SU-DHL-6 (cell line): ENCODE measurements around the gene LRP6.

Experiments
- H2AFZ ChIP-seq: fragments of 200-600 bp; sonication (generic); 2 replicates; pipeline ENCODE4 v1.6.1; 2014; ENCODE audit warnings: low read depth, mild to moderate bottlenecking, moderate library complexity, mixed read lengths, antibody characterized with exemption, low read length; ENCODE audit not compliant: severe bottlenecking
- H3F3A ChIP-seq: fragments of 200-600 bp; shearing (Covaris generic); 2 replicates; pipeline ENCODE4 v1.6.0; 2016; ENCODE audit warnings: antibody characterized with exemption, mild to moderate bottlenecking; ENCODE audit not compliant: insufficient read depth
- H3K27ac ChIP-seq: fragments of 200-600 bp; sonication (generic); 2 replicates; pipeline ENCODE4 v1.5.1; 2016; ENCODE audit warnings: low read depth, mild to moderate bottlenecking, low read length, moderate library complexity, mixed read lengths
- H3K27me3 ChIP-seq: fragments of 200-600 bp; sonication (generic), shearing (Covaris generic); 2 replicates; pipeline ENCODE4 v1.6.0; 2014; ENCODE audit warnings: mild to moderate bottlenecking, low read length
- H3K36me3 ChIP-seq: fragments of 200-600 bp; sonication (generic); 2 replicates; pipeline ENCODE4 v1.6.1; 2014; ENCODE audit warnings: mild to moderate bottlenecking, low read length, mixed read lengths
- H3K4me2 ChIP-seq: fragments of 300-600, 200-600 bp; shearing (Covaris generic), sonication (generic); 2 replicates; pipeline ENCODE4 v1.6.0; 2014; ENCODE audit warnings: low read length, low read depth, mild to moderate bottlenecking; ENCODE audit not compliant: poor library complexity, severe bottlenecking
- H3K4me3 ChIP-seq: fragments of 200-600 bp; sonication (generic); 2 replicates; pipeline ENCODE4 v1.5.1; 2014; ENCODE audit warnings: antibody characterized with exemption, low read length, mild to moderate bottlenecking, mixed read lengths; ENCODE audit not compliant: insufficient read depth, poor library complexity, severe bottlenecking
- H3K79me2 ChIP-seq: fragments of 200-600 bp; sonication (generic); 2 replicates; pipeline ENCODE4 v1.6.1; 2014; ENCODE audit warnings: mild to moderate bottlenecking, low read length, moderate library complexity; ENCODE audit not compliant: insufficient read depth
- H3K9ac ChIP-seq: fragments of 200-600 bp; sonication (generic); 2 replicates; pipeline ENCODE4 v1.7.0; 2014; ENCODE audit warnings: mild to moderate bottlenecking, low read length
- H3K9me2 ChIP-seq: fragments of 200-600 bp; sonication (generic); replicated peaks from 2 replicates; pipeline ENCODE4 v1.6.1; 2014; ENCODE audit warnings: low read length; ENCODE audit not compliant: insufficient read depth
- H3K9me3 ChIP-seq: fragments of 200-600 bp; sonication (generic); 2 replicates; pipeline ENCODE4 v1.6.1; 2014; ENCODE audit warnings: low read length, mixed read lengths; ENCODE audit not compliant: insufficient read depth
- H4K20me1 ChIP-seq: fragments of 200-600 bp; sonication (generic); 2 replicates; pipeline ENCODE4 v1.6.1; 2014; ENCODE audit warnings: low read depth, mild to moderate bottlenecking, antibody characterized with exemption, low read length, moderate library complexity, mixed read lengths
- CTCF ChIP-seq: fragments of 200-600 bp; sonication (generic); IDR thresholded peaks from one replicate; pipeline ENCODE4 v1.5.1; 2017; ENCODE audit warnings: antibody characterized with exemption, mild to moderate bottlenecking, low read length, moderate library complexity; ENCODE audit not compliant: insufficient read depth, poor library complexity, severe bottlenecking
- EZH2phosphoT487 ChIP-seq: fragments of 200-600 bp; sonication (generic), shearing (Covaris generic); conservative IDR thresholded peaks from 2 replicates; pipeline ENCODE4 v1.6.1; 2018; ENCODE audit warnings: mild to moderate bottlenecking, antibody characterized with exemption, low read length, moderate library complexity, mixed read lengths

Gene LRP6

GRCh38 chr12:12086973-12087692, 179.7 kb downstream of the LRP6 start:
- Histone ChIP-seq H3K9me2 (no peaks in the 10 kb centered on the region), H3K36me3 (no peaks in the 10 kb centered on the region), H3F3A (no peaks in the 10 kb centered on the region), H3K4me2 (no peak overlapping the region), H3K79me2 (no peaks in the 10 kb centered on the region), H4K20me1 (no peaks in the 10 kb centered on the region), H3K9ac (no peak overlapping the region), H3K9me3 (no peaks in the 10 kb centered on the region), H3K27me3 (no peaks in the 10 kb centered on the region), H3K4me3 (no peak overlapping the region), H3K27ac (no peak overlapping the region), H2AFZ (no peak overlapping the region)
- TF ChIP-seq EZH2phosphoT487 (no peak), CTCF (no peak)

GRCh38 chr12:12086362-12086761, 180.5 kb downstream of the LRP6 start:
- Histone ChIP-seq H3K27ac (no peak overlapping the region), H3K79me2 (no peaks in the 10 kb centered on the region), H3K9ac (no peak overlapping the region), H4K20me1 (no peaks in the 10 kb centered on the region), H3K9me2 (no peaks in the 10 kb centered on the region), H3K9me3 (no peaks in the 10 kb centered on the region), H3K4me3 (no peak overlapping the region), H3F3A (no peaks in the 10 kb centered on the region), H2AFZ (no peak overlapping the region), H3K27me3 (no peaks in the 10 kb centered on the region), H3K4me2 (no peak overlapping the region), H3K36me3 (no peaks in the 10 kb centered on the region)
- TF ChIP-seq EZH2phosphoT487 = no peak
- no peak for TF ChIP-seq CTCF

- Histone ChIP-seq H3K27me3 (no peaks in the 10 kb centered on the region), H3K4me3 (no peak overlapping the region), H3K4me2 (no peak overlapping the region), H3F3A (no peaks in the 10 kb centered on the region), H3K9ac (no peak overlapping the region), H2AFZ (no peak overlapping the region), H3K9me3 (no peaks in the 10 kb centered on the region), H3K9me2 (no peaks in the 10 kb centered on the region), H3K79me2 (no peaks in the 10 kb centered on the region), H4K20me1 (no peaks in the 10 kb centered on the region), H3K27ac (no peak overlapping the region), H3K36me3 (no peaks in the 10 kb centered on the region)
- no peak for TF ChIP-seq CTCF
- TF ChIP-seq EZH2phosphoT487 = no peak
Observed at GRCh38 chr12:12083688-12084087, 183.2 kb downstream of the LRP6 start.
